GM21717 (cell line): Measurements from ENCODE around the gene JMJD1C.

ENCODE experiments used
- ATAC-seq: cut with Tn5 transposase; IDR thresholded peaks from one replicate; pipeline ENCODE4 v1.9.1; 2021; ENCODE audit warnings: mild to moderate bottlenecking, moderate library complexity; ENCODE audit not compliant: unreplicated experiment

Gene JMJD1C

DNA sequence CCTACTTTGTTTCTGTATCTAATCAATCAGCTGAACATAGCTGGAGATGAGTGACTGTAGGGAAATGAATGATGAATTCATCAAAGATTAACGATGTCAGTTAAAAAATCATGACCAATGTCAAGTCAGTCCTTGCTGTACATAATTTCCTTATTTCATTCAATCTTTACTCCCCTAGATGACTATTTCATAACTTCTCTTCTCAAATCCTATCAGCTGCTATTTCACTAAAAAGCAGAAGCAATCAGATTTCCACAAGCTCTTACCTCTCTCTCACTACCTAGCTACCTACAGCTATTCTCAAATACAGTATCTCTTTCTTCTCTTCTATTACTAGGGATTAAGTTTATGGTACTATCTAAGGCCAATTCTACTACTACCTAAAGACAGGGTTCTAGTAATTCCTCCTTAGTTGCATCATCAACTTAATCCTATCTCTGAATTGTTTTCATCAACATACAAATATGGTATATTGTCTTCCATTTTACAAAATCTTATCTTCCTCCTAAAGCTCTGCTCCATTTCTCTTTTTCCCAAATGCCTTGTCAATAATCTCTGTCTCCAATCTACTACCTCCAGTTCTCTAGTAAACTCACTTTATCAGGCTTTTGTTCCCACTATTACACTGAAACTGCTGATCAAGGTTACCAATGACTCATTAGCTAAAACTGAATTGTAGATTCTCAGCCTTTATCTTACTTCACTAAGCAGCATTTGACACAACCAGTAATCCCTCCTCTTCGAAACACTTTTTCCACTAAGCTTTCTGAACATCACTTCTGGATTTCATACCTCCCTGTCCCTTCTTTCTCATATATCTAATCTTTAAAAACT, 28.4 kb downstream of the JMJD1C start:
- ATAC-seq, result no peak

DNA sequence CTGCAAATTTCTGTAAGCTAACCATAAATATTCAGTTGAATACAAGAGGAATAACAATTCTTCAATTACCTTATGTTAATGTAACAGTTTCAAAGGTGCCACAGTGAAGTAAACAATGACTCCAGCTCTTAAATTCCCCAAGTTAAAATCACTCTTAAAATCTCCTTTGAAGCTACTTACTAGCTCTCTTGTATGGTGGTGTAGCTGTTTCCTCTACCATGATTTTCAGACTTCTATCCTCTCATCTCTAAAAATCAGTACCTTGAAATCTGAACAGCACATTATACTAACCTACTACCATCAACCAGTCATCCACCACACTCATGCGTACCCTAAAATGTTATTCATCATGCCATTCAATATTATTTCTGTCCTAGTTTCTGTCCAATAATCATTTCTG, 29.6 kb downstream of the JMJD1C start:
- ATAC-seq, result no peak

DNA sequence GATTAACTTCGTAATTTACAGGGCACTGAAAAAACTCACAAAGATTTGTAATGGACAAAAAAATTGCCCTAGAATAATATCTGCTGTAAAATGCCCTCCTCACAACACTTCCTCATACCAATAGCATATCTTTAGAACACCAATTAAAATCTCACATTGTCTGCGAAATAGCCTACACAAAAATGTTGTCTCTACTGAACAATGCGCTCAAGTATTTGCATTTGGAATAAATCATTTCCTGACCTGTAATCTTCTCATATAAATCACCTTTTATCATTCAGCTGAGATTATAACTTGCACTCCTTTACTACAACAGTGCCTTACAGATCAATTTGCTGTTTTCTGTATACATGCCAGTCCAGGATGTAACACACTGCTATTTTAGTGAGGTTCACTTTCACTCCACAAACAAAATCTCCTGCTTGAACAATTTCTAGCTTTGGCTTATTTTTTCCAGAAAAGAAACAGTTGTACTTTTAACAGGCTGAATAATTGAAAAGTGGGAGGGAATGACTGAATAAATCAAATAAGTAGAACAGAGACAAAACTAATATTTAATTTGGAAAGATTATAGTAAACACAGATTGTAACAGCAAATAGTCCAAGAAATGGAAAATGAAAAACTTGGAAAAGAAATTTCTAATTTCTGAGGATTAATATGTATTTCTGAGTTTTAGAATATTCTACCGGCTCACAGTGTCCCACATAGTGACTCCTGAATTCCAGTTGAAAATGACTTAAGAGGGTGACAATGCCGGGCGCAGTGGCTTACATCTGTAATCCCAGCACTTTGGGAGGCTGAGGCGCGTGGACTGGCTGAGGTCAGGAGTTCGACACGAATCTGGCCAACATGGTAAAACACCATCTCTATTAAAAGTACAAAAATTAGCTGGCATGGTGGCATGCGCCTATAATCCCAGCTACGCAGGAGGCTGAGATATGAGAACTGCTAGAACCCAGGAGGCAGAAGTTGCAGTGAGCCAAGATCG, 30.6 kb downstream of the JMJD1C start:
- ATAC-seq, result no peak

DNA sequence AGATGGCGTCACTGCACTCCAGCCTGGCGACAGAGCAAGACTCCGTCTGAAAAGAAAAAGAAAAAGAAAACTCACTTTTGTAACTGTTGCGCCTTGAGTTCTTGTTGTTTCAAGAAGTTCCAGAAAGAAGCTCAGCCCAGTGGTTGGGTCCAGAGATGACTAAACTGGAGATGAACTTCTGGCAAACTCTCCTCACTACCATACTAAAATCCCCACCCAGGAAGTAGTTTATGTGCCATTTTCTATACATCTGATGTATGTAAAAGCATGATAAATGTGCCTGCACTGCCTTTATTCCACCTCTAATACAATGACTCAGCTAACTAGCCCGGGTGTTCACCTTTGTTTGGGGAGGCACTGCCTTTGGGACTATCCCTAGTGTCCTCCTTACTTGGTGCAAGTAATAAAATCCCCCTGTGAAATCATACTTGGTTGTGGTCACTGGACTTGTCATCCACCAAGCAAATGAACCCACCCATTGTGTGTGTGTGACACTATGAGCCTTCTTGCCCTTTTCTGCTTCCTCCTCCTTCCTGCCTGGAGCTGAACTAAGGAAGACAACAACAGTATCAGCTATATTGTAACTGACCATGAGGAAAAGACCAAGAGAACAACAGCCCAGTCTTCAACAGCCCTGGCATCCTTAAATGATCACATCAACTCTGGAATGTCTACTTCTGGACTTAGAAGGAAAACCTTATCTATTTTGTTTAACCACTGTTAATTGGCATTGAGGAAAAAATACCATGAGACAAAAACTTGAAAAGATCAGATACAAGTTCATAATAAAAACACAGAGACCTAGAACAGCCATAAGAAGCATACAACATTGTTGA, 33.6 kb downstream of the JMJD1C start:
- ATAC-seq, result peak; percentile 43

DNA sequence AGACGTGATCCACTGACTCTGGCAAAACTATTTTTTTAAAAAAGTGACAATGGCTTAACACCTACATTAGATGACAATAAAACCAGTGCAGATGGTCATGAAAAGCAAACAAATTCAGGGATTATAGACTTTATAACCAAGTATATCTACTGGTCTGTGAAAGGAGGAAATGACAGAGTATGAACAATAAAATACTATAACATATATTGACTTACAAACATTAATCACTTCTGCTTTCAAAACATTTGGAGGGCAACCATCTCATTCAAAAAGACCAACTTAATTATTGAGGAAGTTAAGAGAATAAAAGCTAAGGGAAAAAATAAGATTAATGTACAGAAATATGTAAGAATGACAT, 34.8 kb downstream of the JMJD1C start:
- ATAC-seq, result no peak

DNA sequence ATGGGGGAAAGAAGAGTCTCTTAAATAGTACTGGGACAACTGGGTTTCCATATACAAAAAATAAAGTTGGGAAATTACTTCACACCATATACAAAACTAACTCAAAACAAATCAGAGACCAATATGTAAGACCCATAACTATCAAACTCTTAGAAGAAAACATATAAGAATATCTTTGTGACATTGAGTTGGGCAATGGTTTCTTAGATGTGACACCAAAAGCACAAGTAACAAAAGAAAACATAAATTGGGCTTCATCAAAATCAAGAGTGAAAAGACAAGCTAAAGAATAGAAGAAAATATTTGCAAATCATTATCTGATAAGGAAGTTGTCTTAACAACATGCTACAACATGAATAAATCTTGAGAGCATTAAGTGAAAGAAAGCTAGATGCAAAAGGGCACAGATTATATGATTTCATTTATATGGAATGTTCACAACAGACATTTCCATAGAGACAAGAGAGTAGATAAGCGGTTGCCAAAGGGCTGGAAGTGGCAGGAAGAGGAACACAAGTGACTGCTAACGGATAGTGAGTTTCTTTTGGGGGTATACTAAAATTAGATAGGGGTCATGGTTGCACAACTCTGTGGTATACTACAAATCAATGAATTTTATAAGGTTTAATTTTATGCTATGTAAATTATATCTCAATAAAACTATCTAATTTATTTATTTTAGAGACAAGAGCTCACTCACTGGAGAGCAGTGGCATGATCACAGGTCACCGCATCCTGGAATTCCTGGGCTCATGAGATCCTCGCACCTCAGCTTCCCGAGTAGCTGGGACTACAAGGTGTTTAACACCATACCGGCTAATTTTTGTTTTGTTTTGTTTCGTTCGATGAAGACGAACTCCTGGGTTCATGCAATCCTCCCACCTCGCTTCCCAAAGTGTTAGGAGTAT, 35.4 kb downstream of the JMJD1C start:
- no peak for ATAC-seq

DNA sequence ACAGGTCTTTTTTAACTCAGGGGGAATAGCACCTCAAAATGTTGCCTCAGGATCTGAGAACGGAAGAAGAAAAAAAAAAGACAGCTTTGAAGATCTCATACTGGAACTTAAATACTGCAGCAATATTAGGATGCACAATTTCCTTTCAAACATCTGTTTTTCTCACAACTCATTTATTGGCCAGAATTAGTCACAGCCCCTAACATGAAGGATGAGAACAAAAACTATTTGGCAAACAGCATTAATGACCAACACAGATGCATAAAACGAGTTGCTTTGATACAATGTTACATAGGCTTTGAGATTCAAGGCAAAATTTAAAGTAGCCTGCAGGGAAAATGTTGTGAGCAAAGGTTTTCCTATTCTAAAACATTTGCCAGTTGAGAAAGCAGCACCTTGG, 36.5 kb downstream of the JMJD1C start:
- no peak for ATAC-seq

DNA sequence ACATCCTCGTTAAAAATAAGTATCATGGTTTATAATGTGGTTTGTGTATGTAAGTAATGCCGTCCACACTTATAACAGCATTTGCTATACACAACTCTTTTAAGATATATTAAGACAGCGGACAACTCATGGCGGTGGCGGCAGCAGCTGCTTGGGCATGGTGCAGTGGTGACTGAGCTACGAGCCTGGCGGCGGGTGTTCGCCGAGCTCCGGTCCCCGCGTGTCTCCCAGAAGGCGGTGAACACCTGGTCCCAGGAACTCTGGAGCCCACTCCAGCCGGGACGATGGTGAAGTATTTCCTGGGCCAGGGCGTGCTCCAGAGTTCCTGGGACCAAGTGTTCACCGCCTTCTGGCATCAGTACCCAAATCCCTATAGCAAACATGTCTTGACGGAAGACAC, 38.8 kb downstream of the JMJD1C start:
- no peak for ATAC-seq

DNA sequence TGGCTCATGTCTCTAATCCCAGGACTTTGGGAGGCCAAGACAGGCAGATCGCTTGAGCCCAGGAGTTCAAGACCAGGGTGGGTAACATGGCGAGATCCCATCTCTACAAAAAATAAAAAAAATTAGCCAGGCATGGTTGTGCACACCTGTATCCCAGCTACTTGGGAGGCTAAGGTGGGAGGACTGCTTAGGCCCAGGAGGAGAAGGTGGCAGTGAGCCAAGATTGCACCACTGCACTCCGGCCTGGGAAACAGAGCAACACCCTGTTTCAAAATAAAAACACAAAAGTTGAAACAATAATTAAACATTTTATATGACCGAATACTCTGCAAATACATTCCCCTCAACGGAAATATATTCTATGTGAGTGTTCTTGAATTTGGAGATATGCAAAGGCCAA, 40.3 kb downstream of the JMJD1C start:
- ATAC-seq, result no peak

DNA sequence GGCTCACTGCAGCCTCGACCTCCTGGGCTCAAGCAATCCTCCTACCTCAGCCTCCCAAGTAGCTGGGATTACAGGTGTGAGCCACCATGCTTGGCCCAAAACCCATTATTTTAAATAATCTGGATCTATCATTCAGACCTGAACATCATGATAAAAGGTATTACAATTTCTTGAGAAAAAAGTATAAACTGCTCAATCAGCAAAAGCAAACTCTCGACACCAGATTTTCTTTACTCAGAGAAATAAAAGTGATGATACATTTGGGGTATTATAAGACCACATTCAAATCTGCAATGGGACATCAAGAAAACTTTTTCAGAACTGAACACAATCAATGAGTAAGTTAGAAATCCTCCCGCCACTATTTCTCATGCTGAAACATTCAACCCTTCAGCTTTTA, 41.2 kb downstream of the JMJD1C start:
- ATAC-seq, result no peak

DNA sequence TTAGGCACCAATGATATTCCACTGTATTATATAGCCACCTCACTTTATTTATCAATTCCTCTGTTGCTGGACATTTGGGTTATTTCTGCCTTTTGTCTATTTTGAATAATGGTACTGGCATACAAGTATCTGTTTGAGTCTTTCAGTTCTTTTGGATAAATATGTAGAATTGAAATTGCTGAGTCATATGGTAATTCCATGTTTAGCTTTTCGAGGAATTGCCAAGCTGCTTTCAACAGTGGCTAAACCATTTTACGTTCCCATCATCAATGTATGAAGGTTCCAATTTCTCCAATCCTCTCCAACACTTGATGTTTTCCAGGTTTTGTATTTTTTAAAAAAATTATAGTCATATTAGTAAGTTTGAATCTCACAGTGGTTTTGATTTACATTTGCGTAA, 42.3 kb downstream of the JMJD1C start:
- no peak for ATAC-seq

DNA sequence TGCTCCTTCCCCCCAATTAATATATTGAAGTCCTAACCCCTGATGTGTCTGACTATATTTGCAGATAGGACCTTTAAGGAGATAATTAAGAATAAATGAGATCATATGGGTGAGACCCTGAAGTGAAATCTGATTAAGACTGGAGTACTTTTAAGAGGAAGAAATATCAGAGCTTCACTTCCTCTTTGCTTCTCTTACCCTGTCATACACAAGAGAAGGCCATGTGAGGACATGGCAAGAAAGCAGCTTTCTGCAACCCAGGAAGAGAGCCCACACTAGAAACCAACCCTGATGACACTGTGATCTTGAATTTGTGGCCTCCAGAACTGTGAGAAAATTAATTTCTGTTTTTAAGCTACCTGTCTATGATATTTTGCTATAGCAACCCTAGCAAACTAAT, 44.2 kb downstream of the JMJD1C start:
- ATAC-seq, result peak; percentile 95

DNA sequence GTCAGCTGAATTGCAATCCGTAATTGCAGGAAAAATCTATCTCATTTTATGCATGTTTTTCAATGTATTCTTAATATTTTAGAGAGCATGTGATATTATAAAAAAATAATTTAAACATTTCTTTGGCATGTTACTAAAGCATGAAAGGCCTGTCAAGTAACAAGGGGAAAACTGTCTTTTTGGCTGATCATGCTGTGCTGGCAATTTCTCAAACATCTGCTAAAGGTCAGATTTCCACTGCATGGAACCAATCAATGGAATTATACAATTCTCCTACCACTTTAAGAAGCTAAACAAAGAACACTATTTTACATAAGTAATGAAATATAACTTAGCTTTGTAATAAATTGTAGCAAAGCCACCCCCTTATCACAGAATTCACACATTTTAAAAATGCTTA, 49.4 kb downstream of the JMJD1C start:
- ATAC-seq, result no peak

DNA sequence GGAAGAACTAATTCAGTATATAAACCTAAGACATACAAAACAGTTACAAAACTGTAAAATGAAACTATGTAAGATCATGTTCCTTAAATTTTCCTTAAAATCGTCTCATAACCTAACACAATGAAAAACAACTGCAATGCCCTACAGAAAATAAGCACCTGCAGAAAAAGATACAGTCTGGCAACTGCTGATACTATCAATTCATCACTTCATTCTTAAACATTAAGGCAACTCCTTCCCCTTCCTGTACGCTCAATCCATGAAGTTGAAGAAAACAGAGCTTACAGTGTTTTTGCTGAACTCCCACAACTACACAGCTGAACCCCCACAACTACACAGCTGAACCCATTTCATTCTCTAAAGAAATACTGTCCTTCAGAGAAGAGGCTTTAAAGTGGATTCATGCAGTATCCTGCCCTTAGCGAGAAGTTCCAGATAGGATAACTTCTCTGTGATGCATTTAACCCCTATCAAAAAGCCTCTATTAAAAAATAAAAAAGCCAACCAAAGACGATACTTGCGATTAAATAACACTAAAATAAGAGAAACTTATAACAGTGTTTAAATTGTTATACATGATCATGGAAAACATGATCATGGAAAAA, 50.0 kb downstream of the JMJD1C start:
- ATAC-seq, result no peak

DNA sequence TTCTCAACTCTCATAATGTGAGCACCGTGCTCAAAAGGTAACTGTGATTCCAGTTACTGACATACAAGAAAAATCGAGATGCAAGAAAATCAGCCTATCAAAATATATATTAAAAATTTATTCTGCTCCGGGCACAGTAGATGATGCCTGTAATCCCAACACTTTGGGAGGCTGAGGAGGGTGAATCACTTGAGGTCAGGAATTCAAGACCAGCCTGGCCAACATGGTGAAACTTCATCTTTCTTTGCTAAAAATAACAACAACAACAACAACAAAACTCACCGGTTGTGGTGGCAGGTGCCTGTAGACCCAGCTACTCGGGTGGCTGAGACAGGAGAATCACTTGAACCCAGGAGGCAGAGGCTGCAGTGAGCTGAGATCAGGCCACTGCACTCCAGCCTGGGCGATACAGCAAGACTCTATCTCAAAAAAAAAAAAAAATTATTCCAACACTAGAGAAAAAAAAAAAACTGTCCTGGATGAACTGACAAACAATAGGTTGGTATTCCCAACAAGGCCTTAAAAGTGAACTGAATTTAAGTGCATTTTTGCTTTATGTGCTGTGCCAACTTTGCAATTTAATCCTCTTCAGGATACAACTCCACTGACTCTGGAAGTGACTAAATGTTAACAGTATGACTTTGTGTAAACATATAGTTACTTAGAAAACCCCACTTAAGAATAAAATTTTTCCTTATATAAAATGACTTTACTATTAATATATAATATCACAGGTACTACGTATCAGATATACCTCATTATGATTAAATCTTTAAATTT, 51.1 kb downstream of the JMJD1C start:
- no peak for ATAC-seq

DNA sequence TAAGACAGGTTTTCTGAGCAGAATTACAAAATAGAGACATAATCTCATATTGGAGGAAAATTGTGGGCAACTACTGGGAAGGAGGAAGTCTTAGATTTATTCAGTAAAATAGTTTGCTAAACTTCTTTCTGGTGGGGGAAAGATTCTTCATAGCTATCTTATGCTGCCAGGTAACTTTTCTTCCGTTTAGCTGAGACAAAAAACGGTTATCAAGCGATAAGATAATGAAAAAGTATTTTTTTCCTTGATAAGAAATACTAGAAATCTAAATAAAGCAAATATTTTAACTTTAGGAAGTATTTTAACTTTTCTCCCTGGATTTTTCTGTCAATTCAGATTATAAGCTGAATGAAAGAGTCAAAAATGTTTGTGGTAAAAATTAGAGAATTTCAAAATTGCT, 52.3 kb downstream of the JMJD1C start:
- ATAC-seq, result no peak

DNA sequence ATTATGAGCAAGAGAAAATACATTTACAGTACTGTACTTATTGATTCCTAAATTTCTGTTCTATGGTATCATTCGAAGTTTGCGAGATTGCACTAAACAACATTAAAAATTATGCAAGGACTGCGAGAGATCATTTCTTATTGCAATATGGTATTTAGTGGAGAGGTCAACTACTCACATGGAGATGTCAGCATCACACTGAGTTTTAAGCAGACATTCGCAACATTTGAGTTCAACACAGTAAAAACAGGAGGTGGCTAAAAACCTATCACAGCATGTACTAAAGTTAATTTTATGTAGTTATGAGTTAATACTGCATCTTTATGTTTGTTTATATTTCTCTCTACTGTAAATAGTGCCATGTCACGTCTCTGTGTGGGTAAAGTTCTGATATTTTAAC, 53.5 kb downstream of the JMJD1C start:
- no peak for ATAC-seq

DNA sequence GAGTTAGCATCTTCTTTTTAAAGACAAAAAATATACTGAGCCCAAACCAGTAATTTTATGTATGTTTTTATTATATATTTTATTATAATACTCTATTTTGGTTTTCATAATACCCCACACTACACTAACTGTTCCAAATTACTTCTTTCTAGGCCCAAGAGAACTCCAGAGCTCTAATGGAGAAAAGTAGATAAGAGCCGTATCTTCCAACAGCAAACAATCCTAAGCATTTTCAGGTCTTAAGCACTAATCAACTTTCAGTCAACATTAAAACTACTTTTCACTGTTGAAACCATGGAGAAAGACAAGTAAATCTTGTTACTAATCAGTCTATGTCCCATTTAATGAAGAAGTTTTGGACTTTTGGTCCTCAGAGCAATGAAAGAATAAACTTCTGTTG, 55.1 kb downstream of the JMJD1C start:
- ATAC-seq, result no peak

DNA sequence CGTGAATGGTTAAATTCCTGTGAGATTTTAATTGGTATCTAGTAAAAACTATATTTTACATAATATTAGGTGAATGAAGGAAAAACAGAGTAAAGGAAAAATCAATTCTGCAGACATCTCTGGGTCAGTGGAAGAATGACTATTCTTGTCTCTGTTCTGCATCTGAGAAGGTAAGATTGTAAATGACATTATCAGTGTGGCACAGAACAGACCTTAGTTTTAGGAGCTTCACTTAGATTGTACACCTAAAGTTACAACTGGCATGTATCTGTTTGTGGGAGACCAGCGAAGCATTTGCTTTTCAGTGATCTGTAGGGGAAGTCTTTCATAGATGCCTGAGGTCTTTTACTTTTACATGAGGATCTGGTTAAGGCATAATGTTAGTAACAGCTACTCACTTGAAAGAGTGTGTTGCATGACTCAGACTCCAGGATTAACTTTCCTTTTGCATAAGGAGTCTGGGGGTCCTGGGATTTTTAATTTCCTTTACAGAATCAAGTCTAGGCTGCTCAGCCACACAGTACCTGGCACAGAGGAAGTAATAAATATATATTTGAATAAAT, 56.2 kb downstream of the JMJD1C start:
- ATAC-seq, result no peak
